OCI-LY3 (cell line): ENCODE data around the gene TOM1L2.

Experiments used
- EZH2phosphoT487 ChIP-seq: fragments of 200-600 bp; shearing (Covaris generic); IDR thresholded peaks from 2 replicates; pipeline ENCODE4 v1.6.1; 2018; ENCODE audit warnings: antibody characterized with exemption, mixed run types, low read depth
- TF ChIP-seq, protein P1 (sequence below): fragments of 200-600, 300-600 bp; sonication (generic); IDR thresholded peaks from 2 replicates; pipeline ENCODE4 v1.5.1; 2014; ENCODE audit warnings: antibody characterized with exemption, low read length, low read depth

- TF ChIP-seq EZH2phosphoT487: no peak
- TF ChIP-seq, protein P1, sequence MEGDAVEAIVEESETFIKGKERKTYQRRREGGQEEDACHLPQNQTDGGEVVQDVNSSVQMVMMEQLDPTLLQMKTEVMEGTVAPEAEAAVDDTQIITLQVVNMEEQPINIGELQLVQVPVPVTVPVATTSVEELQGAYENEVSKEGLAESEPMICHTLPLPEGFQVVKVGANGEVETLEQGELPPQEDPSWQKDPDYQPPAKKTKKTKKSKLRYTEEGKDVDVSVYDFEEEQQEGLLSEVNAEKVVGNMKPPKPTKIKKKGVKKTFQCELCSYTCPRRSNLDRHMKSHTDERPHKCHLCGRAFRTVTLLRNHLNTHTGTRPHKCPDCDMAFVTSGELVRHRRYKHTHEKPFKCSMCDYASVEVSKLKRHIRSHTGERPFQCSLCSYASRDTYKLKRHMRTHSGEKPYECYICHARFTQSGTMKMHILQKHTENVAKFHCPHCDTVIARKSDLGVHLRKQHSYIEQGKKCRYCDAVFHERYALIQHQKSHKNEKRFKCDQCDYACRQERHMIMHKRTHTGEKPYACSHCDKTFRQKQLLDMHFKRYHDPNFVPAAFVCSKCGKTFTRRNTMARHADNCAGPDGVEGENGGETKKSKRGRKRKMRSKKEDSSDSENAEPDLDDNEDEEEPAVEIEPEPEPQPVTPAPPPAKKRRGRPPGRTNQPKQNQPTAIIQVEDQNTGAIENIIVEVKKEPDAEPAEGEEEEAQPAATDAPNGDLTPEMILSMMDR: no peak
Observed at GRCh38 chr17:17805575-17805974, 166.6 kb downstream of the TOM1L2 start.
